Adrenal gland (tissue), 5 donors: ENCODE measurements around the gene ADAMTS8.

Source experiments
- CTCF ChIP-seq, 6 experiments: fragments of 450-650 bp in 4 of 6; fragments of 200-600 bp in 2 of 6; sonication (generic) in 1 of 6; IDR thresholded peaks; 1 replicate in 5 of 6; 2 replicates in 1 of 6; pipeline versions ENCODE4 v1.5.1 to v1.8.0; 2016 to 2021; ENCODE audit warnings: antibody characterized with exemption in 6 of 6, mild to moderate bottlenecking in 2 of 6, moderate library complexity in 1 of 6
- POLR2A ChIP-seq, 2 donors: fragments of 450-650 bp; IDR thresholded peaks; one replicate each; pipeline ENCODE4 v1.6.1; 2017; ENCODE audit warnings: antibody characterized with exemption in 2 of 2, mild to moderate bottlenecking in 2 of 2, moderate library complexity in 1 of 2
- donor health status: DM: no; HTN: no; CAD: no.

GRCh38 chr11:130426837-130427341, 1.5 kb downstream of the ADAMTS8 start:
- TF ChIP-seq CTCF (IDR thresholded peaks at IDR 0.05), result no peak
- TF ChIP-seq POLR2A (IDR thresholded peaks at IDR 0.05), result no peak
